Endodermal cell (in vitro differentiated cells): ENCODE results near the gene CENPP. TPM values are rescaled to one million over a fixed set of nuclear protein-coding genes. Genes with fewer than 3 reads are reported as not detected.
"Not testable (repeated sequence)": the region's sequence is repeated elsewhere in the genome, so short reads cannot be mapped to it uniquely, and the experiment has no call there.

Experiments used
- DNase-seq: peaks from one replicate; pipeline ENCODE4 v3.0.0-alpha.2; 2017
- H3K27ac ChIP-seq: 2 replicates; pipeline ENCODE4 v1.5.1; 2013; ENCODE audit warnings: mild to moderate bottlenecking, low read depth, low read length, moderate library complexity
- H3K27me3 ChIP-seq: 2 replicates; pipeline ENCODE4 v1.6.1; 2013; ENCODE audit warnings: mild to moderate bottlenecking, low read length, moderate library complexity; ENCODE audit not compliant: insufficient read depth, control insufficient read depth, poor library complexity, severe bottlenecking
- H3K36me3 ChIP-seq: 2 replicates; pipeline ENCODE4 v1.7.0; 2013; ENCODE audit warnings: mild to moderate bottlenecking, low read length, moderate library complexity; ENCODE audit not compliant: control insufficient read depth, insufficient read depth
- H3K4me1 ChIP-seq: one replicate; pipeline ENCODE4 v1.7.0; 2013; ENCODE audit warnings: low read length; ENCODE audit not compliant: control insufficient read depth, insufficient read depth
- H3K4me3 ChIP-seq: 2 replicates; pipeline ENCODE4 v1.5.1; 2013; ENCODE audit warnings: mild to moderate bottlenecking, low read length, moderate library complexity
- H3K9ac ChIP-seq: 2 replicates; pipeline ENCODE4 v1.6.1; 2013; ENCODE audit warnings: mild to moderate bottlenecking, low read length, moderate library complexity; ENCODE audit not compliant: poor library complexity, severe bottlenecking; ENCODE audit errors: extremely low read depth
- H3K9me3 ChIP-seq: 2 replicates; pipeline ENCODE4 v1.6.1; 2013; ENCODE audit warnings: mild to moderate bottlenecking, low read length, moderate library complexity; ENCODE audit not compliant: control insufficient read depth
- H3K27ac Mint-ChIP-seq: 2 replicates; pipeline ENCODE4 v1.8.0; 2020; ENCODE audit warnings: mixed read lengths
- H3K27me3 Mint-ChIP-seq: 2 replicates; pipeline ENCODE4 v1.8.0; 2021; ENCODE audit warnings: mild to moderate bottlenecking, mixed read lengths; ENCODE audit not compliant: insufficient read depth
- H3K36me3 Mint-ChIP-seq: 2 replicates; pipeline ENCODE4 v1.8.0; 2020; ENCODE audit warnings: low read depth, mixed read lengths
- H3K4me1 Mint-ChIP-seq: 2 replicates; pipeline ENCODE4 v1.8.0; 2020; ENCODE audit warnings: mixed read lengths
- H3K4me3 Mint-ChIP-seq: 2 replicates; pipeline ENCODE4 v1.8.0; 2020; ENCODE audit warnings: mild to moderate bottlenecking, moderate library complexity, mixed read lengths
- H3K9me3 Mint-ChIP-seq: 2 replicates; pipeline ENCODE4 v1.8.0; 2020; ENCODE audit warnings: mild to moderate bottlenecking, mixed read lengths
- CTCF ChIP-seq: fragments of 200-600 bp; sonication (generic); conservative IDR thresholded peaks from 2 replicates; pipeline ENCODE4 v1.5.0; 2021; ENCODE audit warnings: antibody characterized with exemption, mild to moderate bottlenecking
- WGBS, 2 experiments: methylation state at CpG; one replicate each; pipeline versions ENCODE4 v1.1.5 to v1.1.7; 2013; ENCODE audit warnings: missing lambda C conversion rate in 2 of 2, mixed read lengths in 1 of 2; ENCODE audit not compliant: insufficient coverage in 1 of 2, insufficient read length in 1 of 2; 5-methylcytosine and 5-hydroxymethylcytosine counted together
- total RNA-seq, 2 donors: library from RNA; stranded (reverse); fragmentation: NEBNext Ultra II Directional in 1 of 2; extraction: Animal tissue kit (Norgen Biotek cat#: 25700) in 1 of 2; gene quantifications; 2 replicates in 1 of 2; 3 replicates in 1 of 2; pipeline ENCODE4 v1.2.1, GENCODE V29; 2021

CENPP gene
- total RNA-seq, 2 donors from 2014 or later: 8.2 to 9.2 TPM

- Histone ChIP-seq H3K9ac (no peak overlapping the region), H3K36me3 (no peaks in the 10 kb centered on the region), H3K27me3 (no peaks in the 10 kb centered on the region), H3K27ac (no peak overlapping the region), H3K9me3 (peaks cover under 1% of the 10 kb centered on the region), H3K4me3 (no peak overlapping the region), H3K4me1 (no peaks in the 10 kb centered on the region)
- Mint-ChIP-seq H3K27ac (no peak overlapping the region), H3K9me3 (peaks cover 1% of the 10 kb centered on the region), H3K36me3 (no peaks in the 10 kb centered on the region), H3K27me3 (no peaks in the 10 kb centered on the region), H3K4me1 (peaks cover 2% of the 10 kb centered on the region), H3K4me3 (no peak overlapping the region)
- no peak for TF ChIP-seq CTCF
- DNase-seq: no peak
- 96 to 100% methylated on average over 1 of the region's 1 CpG for WGBS, 2 experiments
Observed at GRCh38 chr9:92592537-92592936, 266.8 kb downstream of the CENPP start.

- Mint-ChIP-seq H3K4me3 (no peak overlapping the region), H3K9me3 (no peaks in the 10 kb centered on the region), H3K36me3 (no peaks in the 10 kb centered on the region), H3K27ac (no peak overlapping the region), H3K4me1 (peaks cover 2% of the 10 kb centered on the region), H3K27me3 (no peaks in the 10 kb centered on the region)
- Histone ChIP-seq H3K27ac (no peak overlapping the region), H3K4me1 (no peaks in the 10 kb centered on the region), H3K36me3 (no peaks in the 10 kb centered on the region), H3K27me3 (no peaks in the 10 kb centered on the region), H3K9me3 (no peaks in the 10 kb centered on the region), H3K9ac (no peak overlapping the region), H3K4me3 (no peak overlapping the region)
- WGBS, 2 experiments: 81 to 100% methylated on average over 1 to 7 of the region's 7 CpGs
- DNase-seq: peak; percentile 31
- no peak for TF ChIP-seq CTCF
Observed at GRCh38 chr9:92592946-92593861, 267.5 kb downstream of the CENPP start.

- not testable (repeated sequence) for H3K4me3 Mint-ChIP-seq, H3K36me3 Mint-ChIP-seq, H3K9ac ChIP-seq, H3K9me3 ChIP-seq, DNase-seq, H3K4me1 ChIP-seq, H3K27me3 ChIP-seq, H3K27ac Mint-ChIP-seq, H3K9me3 Mint-ChIP-seq, H3K4me3 ChIP-seq, H3K27ac ChIP-seq, H3K36me3 ChIP-seq, H3K4me1 Mint-ChIP-seq, H3K27me3 Mint-ChIP-seq
- 86 to 100% methylated on average over 1 of the region's 1 CpG for WGBS, 2 experiments
Observed at GRCh38 chr9:92595075-92595474, 269.3 kb downstream of the CENPP start.
